GM10248 (cell line): ENCODE results near the gene TBC1D21.

Experiments
- CTCF ChIA-PET: fragments of 300-600 bp; sonication (Branson Sonifier 250); formaldehyde crosslinking; extraction: SDS; loops from one replicate; lab custom pipeline; 2021; ENCODE audit warnings: antibody characterized with exemption; lab: Yijun Ruan, JAX
- POLR2A ChIA-PET: fragments of 350-650 bp; sonication (Branson Sonifier 250); formaldehyde crosslinking; extraction: SDS; loops from one replicate; lab custom pipeline; 2020; ENCODE audit warnings: antibody characterized with exemption; lab: Yijun Ruan, JAX
- DNase-seq: peaks from one replicate; pipeline ENCODE4 v3.0.0; 2012; ENCODE audit errors: extremely low spot score
- TF ChIP-seq, protein P1 (sequence below): IDR thresholded peaks from 2 replicates; pipeline ENCODE4 v1.5.1; 2012; ENCODE audit warnings: mild to moderate bottlenecking, low read depth; ENCODE audit errors: extremely low read depth, missing control alignments, control extremely low read depth

Gene TBC1D21

DNA sequence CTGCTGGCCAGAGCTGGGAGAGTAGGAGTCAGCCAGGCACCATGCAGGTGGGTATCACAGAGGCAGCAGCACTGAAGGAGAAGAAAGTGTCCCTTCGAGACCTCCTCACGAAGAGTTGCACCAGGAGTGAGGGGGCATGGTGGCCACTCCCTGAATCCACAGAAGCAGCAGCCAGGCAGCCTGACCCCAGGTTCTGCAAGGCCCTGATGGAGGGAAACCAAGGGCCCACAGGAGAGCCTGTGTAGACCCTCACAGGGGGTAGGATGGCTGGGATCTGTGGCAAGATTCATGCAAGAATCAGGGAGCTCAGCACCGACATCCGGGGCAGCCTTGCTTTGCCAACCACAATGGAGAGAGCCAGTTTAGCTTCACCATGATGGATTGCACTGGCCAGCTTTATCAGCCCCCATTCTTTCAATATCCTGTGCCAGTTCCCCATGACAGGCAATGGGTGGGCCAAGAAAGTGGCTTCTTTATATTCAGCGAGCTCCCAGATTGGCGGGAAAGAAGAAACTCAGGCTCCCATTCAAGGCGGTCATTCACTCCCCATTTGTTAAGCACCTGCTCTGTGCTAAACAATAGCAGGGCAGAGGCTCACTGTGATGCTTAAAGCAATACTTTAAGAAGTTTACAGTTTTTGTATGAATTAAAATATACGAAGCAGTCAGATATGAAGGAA, 33.5 kb upstream of the TBC1D21 start:
- ChIA-PET POLR2A (no interaction called here), CTCF (interaction anchor here (1.5 kb wide), 1 partner anchor 52 kb away, joined by 3 read pairs; no protein-coding TSS in a partner anchor)
- TF ChIP-seq, protein P1, sequence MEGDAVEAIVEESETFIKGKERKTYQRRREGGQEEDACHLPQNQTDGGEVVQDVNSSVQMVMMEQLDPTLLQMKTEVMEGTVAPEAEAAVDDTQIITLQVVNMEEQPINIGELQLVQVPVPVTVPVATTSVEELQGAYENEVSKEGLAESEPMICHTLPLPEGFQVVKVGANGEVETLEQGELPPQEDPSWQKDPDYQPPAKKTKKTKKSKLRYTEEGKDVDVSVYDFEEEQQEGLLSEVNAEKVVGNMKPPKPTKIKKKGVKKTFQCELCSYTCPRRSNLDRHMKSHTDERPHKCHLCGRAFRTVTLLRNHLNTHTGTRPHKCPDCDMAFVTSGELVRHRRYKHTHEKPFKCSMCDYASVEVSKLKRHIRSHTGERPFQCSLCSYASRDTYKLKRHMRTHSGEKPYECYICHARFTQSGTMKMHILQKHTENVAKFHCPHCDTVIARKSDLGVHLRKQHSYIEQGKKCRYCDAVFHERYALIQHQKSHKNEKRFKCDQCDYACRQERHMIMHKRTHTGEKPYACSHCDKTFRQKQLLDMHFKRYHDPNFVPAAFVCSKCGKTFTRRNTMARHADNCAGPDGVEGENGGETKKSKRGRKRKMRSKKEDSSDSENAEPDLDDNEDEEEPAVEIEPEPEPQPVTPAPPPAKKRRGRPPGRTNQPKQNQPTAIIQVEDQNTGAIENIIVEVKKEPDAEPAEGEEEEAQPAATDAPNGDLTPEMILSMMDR, result no peak
- no peak for DNase-seq

DNA sequence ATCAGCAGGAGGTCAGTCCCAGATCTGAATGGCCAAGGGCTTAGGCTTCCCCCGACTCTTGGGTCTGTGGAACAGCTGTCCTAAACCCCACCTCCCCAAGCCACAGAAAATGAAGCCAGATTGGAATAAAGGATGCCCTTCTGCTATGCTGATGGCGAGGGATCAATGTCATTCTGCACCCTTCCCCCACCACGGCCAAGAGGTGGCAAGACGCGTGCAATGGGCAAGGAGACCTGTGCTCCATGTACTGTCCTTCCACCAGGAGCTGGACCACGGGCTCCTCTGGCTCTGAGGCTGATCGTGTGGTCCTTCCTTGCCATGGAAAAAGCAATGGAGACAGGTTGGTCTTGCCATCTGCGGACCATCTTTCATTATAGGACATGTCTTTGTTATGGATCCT, 32.6 kb upstream of the TBC1D21 start:
- ChIA-PET POLR2A (no interaction called here), CTCF (no interaction called here)
- no peak for DNase-seq
- TF ChIP-seq, protein P1, result no peak

DNA sequence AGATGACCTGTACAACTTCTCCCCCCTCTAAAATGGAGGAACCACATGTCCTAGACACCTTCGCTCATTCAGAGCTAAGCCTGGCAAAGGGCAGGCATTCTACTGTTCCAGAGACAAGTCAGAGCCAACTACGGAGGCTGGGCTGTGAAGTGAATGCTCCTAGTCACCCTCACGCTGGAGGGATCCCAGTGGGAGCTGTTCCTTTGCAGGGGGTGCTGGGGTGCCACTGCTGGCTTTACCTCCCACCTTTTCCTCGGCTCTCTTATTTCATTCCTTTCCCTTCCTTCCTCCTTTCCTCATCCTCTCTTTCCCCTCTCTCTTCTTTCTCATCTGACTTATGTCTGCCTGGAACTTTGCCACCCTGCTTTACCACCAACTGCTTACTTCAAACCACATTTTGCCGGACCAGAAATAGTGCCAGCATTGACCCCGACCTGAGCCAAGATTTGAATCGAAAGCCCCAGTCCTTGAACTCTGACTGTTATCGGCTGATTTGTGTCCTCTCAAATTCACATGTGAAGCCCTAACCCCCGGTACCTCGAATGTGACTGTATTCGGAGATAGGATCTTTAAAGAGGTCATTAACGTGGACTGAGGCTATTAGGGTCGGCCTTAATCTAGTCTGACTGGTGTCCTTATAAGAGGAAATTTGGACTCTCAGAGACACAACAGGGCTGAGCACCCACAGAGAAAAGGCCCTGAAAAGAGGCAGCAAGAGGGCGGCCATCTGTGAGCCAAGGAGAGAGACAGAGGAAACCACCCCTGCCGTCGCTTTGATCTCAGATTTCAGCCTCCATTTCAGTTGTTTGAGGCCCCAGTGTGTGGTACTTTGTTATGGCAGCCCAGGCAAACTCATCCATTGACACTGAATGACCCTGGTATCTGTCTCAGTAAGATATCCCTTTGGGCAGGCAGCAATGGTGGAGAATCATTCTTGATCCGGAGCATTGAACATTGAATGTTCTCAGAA, 31.3 kb upstream of the TBC1D21 start:
- no peak for DNase-seq
- TF ChIP-seq, protein P1, result no peak
- CTCF ChIA-PET, result no interaction called here
- POLR2A ChIA-PET, result no interaction called here

DNA sequence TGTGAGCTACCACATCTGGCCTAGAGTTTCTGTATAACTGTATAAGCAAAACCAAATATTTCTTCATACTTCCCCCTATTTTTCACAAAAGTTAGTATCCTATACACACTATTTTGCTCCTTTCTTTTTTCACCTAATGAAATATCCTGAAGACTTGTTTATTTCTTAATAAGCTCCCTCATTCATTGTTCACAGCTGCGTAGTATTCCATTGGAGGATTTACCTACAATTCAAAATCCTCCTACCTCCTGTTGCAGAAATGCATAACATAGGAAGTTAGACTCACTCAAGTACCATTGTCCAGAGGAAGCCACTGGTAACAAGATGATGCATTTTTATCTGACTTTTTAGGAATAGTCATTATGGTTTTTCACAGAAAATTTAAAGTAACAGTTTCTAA, 29.6 kb upstream of the TBC1D21 start:
- DNase-seq, result no peak
- POLR2A ChIA-PET, result no interaction called here
- TF ChIP-seq, protein P1, result no peak
- CTCF ChIA-PET, result no interaction called here

DNA sequence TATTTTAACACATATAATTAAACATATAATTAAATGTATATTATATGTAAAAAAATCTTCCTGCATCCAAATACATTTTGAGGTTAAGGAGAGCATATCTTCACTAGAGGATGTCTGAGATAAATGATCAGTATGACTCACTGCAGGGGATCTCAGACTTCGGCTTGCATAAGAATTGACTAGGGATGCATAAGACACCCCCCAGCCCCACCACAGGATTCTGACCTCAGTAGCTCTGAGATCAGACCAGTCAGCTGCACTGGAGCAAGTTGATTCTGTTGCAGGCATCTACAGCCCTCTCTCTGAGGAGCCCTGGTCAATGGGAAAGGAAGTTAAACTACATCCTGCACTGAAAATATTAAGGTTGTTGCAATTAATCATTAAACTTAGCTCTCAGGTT, 29.0 kb upstream of the TBC1D21 start:
- TF ChIP-seq, protein P1, result no peak
- POLR2A ChIA-PET, result no interaction called here
- DNase-seq, result no peak
- CTCF ChIA-PET, result no interaction called here

DNA sequence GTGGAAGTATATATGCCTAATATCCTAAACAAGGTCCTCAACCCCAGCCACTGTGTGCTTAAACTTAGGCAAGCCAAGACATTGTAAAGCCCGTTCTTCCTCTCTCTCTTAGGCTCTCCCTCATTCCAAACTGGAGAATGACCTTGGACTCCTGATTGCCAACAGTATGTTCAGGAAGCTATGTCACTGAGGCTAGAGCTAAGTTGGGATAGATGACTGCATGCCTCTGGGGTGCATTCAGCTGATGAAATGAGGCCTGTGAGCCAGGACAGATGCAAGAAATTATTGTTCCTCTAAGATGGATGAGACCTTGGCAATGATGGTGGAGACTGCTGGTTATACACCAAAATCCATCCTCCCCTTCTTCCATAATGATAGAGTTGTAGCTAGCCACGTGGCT, 27.9 kb upstream of the TBC1D21 start:
- TF ChIP-seq, protein P1, result no peak
- ChIA-PET POLR2A (no interaction called here), CTCF (interaction anchor here (1.4 kb wide), 1 partner anchor 29 kb away, joined by 6 read pairs; no protein-coding TSS in a partner anchor)
- no peak for DNase-seq
